HUES6 (cell line): ENCODE data around the gene SLC25A21.

Source experiments
- H3K27ac ChIP-seq: 2 replicates; pipeline ENCODE4 v1.7.0; 2013; ENCODE audit warnings: low read depth, mild to moderate bottlenecking, low read length, inconsistent platforms
- H3K27me3 ChIP-seq: 2 replicates; pipeline ENCODE4 v1.6.1; 2013; ENCODE audit warnings: low read length; ENCODE audit not compliant: control insufficient read depth, insufficient read depth
- H3K36me3 ChIP-seq: 2 replicates; pipeline ENCODE4 v1.6.1; 2013; ENCODE audit warnings: low read length; ENCODE audit not compliant: control insufficient read depth, insufficient read depth
- H3K4me1 ChIP-seq: 2 replicates; pipeline ENCODE4 v1.6.1; 2013; ENCODE audit warnings: low read length; ENCODE audit not compliant: control insufficient read depth, insufficient read depth
- H3K4me3 ChIP-seq: 2 replicates; pipeline ENCODE4 v1.5.1; 2013; ENCODE audit warnings: low read depth, low read length
- H3K9ac ChIP-seq: one replicate; pipeline ENCODE4 v1.6.1; 2013; ENCODE audit warnings: mild to moderate bottlenecking, low read length
- H3K9me3 ChIP-seq: 2 replicates; pipeline ENCODE4 v1.6.1; 2013; ENCODE audit warnings: low read depth, low read length; ENCODE audit not compliant: control insufficient read depth, insufficient read depth

SLC25A21 gene

GRCh38 chr14:36791402-36791801 lies 381.0 kb downstream of the SLC25A21 start:
- Histone ChIP-seq H3K9ac (no peak overlapping the region), H3K36me3 (no peaks in the 10 kb centered on the region), H3K4me3 (no peak overlapping the region), H3K27me3 (no peaks in the 10 kb centered on the region), H3K27ac (no peak overlapping the region), H3K4me1 (no peaks in the 10 kb centered on the region), H3K9me3 (no peaks in the 10 kb centered on the region)

GRCh38 chr14:36785511-36785910 lies 386.9 kb downstream of the SLC25A21 start:
- H3K9me3 ChIP-seq, result peaks cover 10% of the 10 kb centered on the region
- H3K4me1 ChIP-seq, result no peaks in the 10 kb centered on the region
- H3K9ac ChIP-seq, result no peak overlapping the region
- no peak overlapping the region for H3K27ac ChIP-seq
- no peak overlapping the region for H3K4me3 ChIP-seq
- H3K36me3 ChIP-seq, result no peaks in the 10 kb centered on the region
- no peaks in the 10 kb centered on the region for H3K27me3 ChIP-seq

- Histone ChIP-seq H3K4me3 (no peak overlapping the region), H3K27ac (no peak overlapping the region), H3K36me3 (no peaks in the 10 kb centered on the region), H3K27me3 (no peaks in the 10 kb centered on the region), H3K9me3 (peaks cover 10% of the 10 kb centered on the region), H3K4me1 (no peaks in the 10 kb centered on the region), H3K9ac (no peak overlapping the region)
Observed at GRCh38 chr14:36784541-36784940, 387.9 kb downstream of the SLC25A21 start.

GRCh38 chr14:36781897-36782296 lies 390.5 kb downstream of the SLC25A21 start:
- no peak overlapping the region for H3K27ac ChIP-seq
- H3K36me3 ChIP-seq, result no peaks in the 10 kb centered on the region
- H3K4me3 ChIP-seq, result no peak overlapping the region
- peaks cover 10% of the 10 kb centered on the region for H3K9me3 ChIP-seq
- no peaks in the 10 kb centered on the region for H3K4me1 ChIP-seq
- no peaks in the 10 kb centered on the region for H3K27me3 ChIP-seq
- H3K9ac ChIP-seq, result no peak overlapping the region

GRCh38 chr14:36773558-36773957 lies 398.8 kb downstream of the SLC25A21 start:
- no peak overlapping the region for H3K4me3 ChIP-seq
- H3K36me3 ChIP-seq, result no peaks in the 10 kb centered on the region
- H3K4me1 ChIP-seq, result peaks cover under 1% of the 10 kb centered on the region

GRCh38 chr14:36773136-36773540 lies 399.3 kb downstream of the SLC25A21 start:
- Histone ChIP-seq H3K9ac (no peak overlapping the region), H3K27me3 (no peaks in the 10 kb centered on the region), H3K27ac (no peak overlapping the region), H3K9me3 (no peaks in the 10 kb centered on the region), H3K4me1 (peaks cover 5% of the 10 kb centered on the region), H3K4me3 (no peak overlapping the region), H3K36me3 (no peaks in the 10 kb centered on the region)

More at GRCh38 chr14:36773558-36773957, 398.8 kb downstream of the SLC25A21 start:
- H3K27ac ChIP-seq, result no peak overlapping the region
- no peaks in the 10 kb centered on the region for H3K9me3 ChIP-seq
- H3K9ac ChIP-seq, result no peak overlapping the region
- H3K27me3 ChIP-seq, result no peaks in the 10 kb centered on the region

GRCh38 chr14:36771028-36771640 lies 401.3 kb downstream of the SLC25A21 start:
- no peak overlapping the region for H3K9ac ChIP-seq
- no peak overlapping the region for H3K4me3 ChIP-seq
- H3K9me3 ChIP-seq, result no peaks in the 10 kb centered on the region
- H3K4me1 ChIP-seq, result peaks cover 22% of the 10 kb centered on the region
- H3K36me3 ChIP-seq, result no peaks in the 10 kb centered on the region
- H3K27ac ChIP-seq, result no peak overlapping the region
- no peaks in the 10 kb centered on the region for H3K27me3 ChIP-seq

- no peaks in the 10 kb centered on the region for H3K36me3 ChIP-seq
- H3K27ac ChIP-seq, result no peak overlapping the region
- no peak overlapping the region for H3K4me3 ChIP-seq
- no peaks in the 10 kb centered on the region for H3K27me3 ChIP-seq
- no peak overlapping the region for H3K9ac ChIP-seq
- H3K9me3 ChIP-seq, result no peaks in the 10 kb centered on the region
- H3K4me1 ChIP-seq, result peaks cover 34% of the 10 kb centered on the region
Observed at GRCh38 chr14:36768638-36769337, 403.6 kb downstream of the SLC25A21 start.

- Histone ChIP-seq H3K9me3 (no peaks in the 10 kb centered on the region), H3K27me3 (no peaks in the 10 kb centered on the region), H3K4me3 (no peak overlapping the region), H3K9ac (no peak overlapping the region), H3K4me1 (peaks cover 39% of the 10 kb centered on the region), H3K36me3 (no peaks in the 10 kb centered on the region), H3K27ac (peak overlapping the region; percentile 51; the same call in 1 of the 2 replicates)
Observed at GRCh38 chr14:36767603-36768281, 404.7 kb downstream of the SLC25A21 start.

GRCh38 chr14:36766974-36767373 lies 405.4 kb downstream of the SLC25A21 start:
- H3K4me1 ChIP-seq, result peaks cover 39% of the 10 kb centered on the region
- peak overlapping the region; percentile 51; the same call in 1 of the 2 replicates for H3K27ac ChIP-seq
- H3K4me3 ChIP-seq, result no peak overlapping the region
- H3K9me3 ChIP-seq, result no peaks in the 10 kb centered on the region
- H3K36me3 ChIP-seq, result no peaks in the 10 kb centered on the region
- H3K9ac ChIP-seq, result no peak overlapping the region
- no peaks in the 10 kb centered on the region for H3K27me3 ChIP-seq
